Testis (tissue), 3 donors: ENCODE results near the gene OPCML. TPM values are rescaled to one million over a fixed set of nuclear protein-coding genes. Genes with fewer than 3 reads are reported as not detected.

Experiments used
- DNase-seq: peaks from one replicate; pipeline ENCODE4 v3.0.0-alpha.2; 2019
- H3K27ac ChIP-seq, 2 donors: fragments of 200-600 bp; sonication (generic); one replicate each; pipeline ENCODE4 v1.5.1; 2019
- H3K27me3 ChIP-seq: fragments of 200-600 bp; sonication (generic); one replicate; pipeline ENCODE4 v1.5.1; 2019
- H3K36me3 ChIP-seq: fragments of 200-600 bp; sonication (generic); one replicate; pipeline ENCODE4 v1.5.1; 2017; ENCODE audit warnings: low read depth; ENCODE audit errors: missing control alignments
- H3K4me1 ChIP-seq: fragments of 200-600 bp; sonication (generic); one replicate; pipeline ENCODE4 v1.5.1; 2019
- H3K4me3 ChIP-seq, 2 donors: fragments of 200-600 bp; sonication (generic); one replicate each; pipeline ENCODE4 v1.5.1; 2017 to 2019
- H3K9me3 ChIP-seq: fragments of 200-600 bp; sonication (generic); one replicate; pipeline ENCODE4 v1.5.1; 2017
- POLR2A ChIP-seq: fragments of 450-650 bp; IDR thresholded peaks from one replicate; pipeline ENCODE4 v1.6.1; 2017; ENCODE audit warnings: antibody characterized with exemption, mild to moderate bottlenecking, moderate library complexity
- WGBS, 2 donors: methylation state at CpG; one replicate each; pipeline ENCODE4 v1.1.5; 2018; 5-methylcytosine and 5-hydroxymethylcytosine counted together
- intact Hi-C: fragments of 100-400 bp; cut with DNase I; formaldehyde crosslinking; loops from one replicate; pipeline ENCODE4 v1.15.1; 2023; ENCODE audit warnings: low total_unique reads
- polyA plus RNA-seq: library from polyadenylated mRNA; stranded (reverse); fragments of 350-450 nt; fragmentation: Illumina TruSeq; extraction: RNeasy Lipid Tissue Mini Kit (QIAGEN cat#74804); gene quantifications from one replicate; pipeline ENCODE4 v1.2.3, GENCODE V29; 2014; ENCODE audit warnings: low read depth, low replicate concordance; ENCODE audit not compliant: insufficient read depth
- total RNA-seq, 2 donors: library from RNA; depleted of rRNA; stranded (reverse); fragments of >200 nt; gene quantifications; one replicate each; pipeline ENCODE4 v1.2.3, GENCODE V29; 2016
- TF ChIP-seq, protein P1 (sequence below), 3 experiments: fragments of 450-650 bp in 2 of 3; fragments of 200-600 bp in 1 of 3; sonication (generic) in 1 of 3; IDR thresholded peaks; one replicate each; pipeline ENCODE4 v1.5.1; 2016 to 2019; ENCODE audit warnings: antibody characterized with exemption in 3 of 3, mild to moderate bottlenecking in 2 of 3, moderate library complexity in 1 of 3

Gene OPCML
- total and polyA plus RNA-seq, 3 donors from 2014 or later = 0.16 to 2.7 (median 0.62) TPM

DNA sequence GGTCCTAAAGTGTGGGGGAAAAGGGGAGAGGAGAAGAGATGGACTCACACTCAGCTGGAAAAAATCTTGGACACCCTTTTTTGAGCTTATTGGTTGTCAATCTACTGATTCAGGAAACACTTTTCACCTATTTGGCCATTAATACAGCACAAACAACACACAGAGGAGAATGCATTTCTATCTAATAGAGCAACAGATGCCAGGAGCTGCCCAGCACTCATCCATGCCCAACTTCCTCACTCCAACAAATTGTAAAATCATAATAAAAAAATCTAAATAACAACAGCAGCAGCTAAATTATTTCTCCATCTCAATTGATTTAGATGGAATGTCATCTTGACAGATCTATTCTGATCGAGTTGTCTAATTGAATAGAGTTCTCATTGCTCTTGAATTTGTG, 628.2 kb downstream of the OPCML start:
- intact Hi-C loops = no loop called here
- TF ChIP-seq, protein P1, sequence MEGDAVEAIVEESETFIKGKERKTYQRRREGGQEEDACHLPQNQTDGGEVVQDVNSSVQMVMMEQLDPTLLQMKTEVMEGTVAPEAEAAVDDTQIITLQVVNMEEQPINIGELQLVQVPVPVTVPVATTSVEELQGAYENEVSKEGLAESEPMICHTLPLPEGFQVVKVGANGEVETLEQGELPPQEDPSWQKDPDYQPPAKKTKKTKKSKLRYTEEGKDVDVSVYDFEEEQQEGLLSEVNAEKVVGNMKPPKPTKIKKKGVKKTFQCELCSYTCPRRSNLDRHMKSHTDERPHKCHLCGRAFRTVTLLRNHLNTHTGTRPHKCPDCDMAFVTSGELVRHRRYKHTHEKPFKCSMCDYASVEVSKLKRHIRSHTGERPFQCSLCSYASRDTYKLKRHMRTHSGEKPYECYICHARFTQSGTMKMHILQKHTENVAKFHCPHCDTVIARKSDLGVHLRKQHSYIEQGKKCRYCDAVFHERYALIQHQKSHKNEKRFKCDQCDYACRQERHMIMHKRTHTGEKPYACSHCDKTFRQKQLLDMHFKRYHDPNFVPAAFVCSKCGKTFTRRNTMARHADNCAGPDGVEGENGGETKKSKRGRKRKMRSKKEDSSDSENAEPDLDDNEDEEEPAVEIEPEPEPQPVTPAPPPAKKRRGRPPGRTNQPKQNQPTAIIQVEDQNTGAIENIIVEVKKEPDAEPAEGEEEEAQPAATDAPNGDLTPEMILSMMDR (IDR thresholded peaks at IDR 0.05) = no peak
- TF ChIP-seq POLR2A = no peak
- no peaks in the 10 kb centered on the region for H3K4me1 ChIP-seq
- no peaks in the 10 kb centered on the region for H3K9me3 ChIP-seq
- no peak overlapping the region for H3K4me3 ChIP-seq
- WGBS, 2 donors = 61 to 65% methylated on average over 1 of the region's 1 CpG
- no peak for DNase-seq
- H3K27ac ChIP-seq = no peak overlapping the region
- no peaks in the 10 kb centered on the region for H3K36me3 ChIP-seq
- H3K27me3 ChIP-seq = no peaks in the 10 kb centered on the region

DNA sequence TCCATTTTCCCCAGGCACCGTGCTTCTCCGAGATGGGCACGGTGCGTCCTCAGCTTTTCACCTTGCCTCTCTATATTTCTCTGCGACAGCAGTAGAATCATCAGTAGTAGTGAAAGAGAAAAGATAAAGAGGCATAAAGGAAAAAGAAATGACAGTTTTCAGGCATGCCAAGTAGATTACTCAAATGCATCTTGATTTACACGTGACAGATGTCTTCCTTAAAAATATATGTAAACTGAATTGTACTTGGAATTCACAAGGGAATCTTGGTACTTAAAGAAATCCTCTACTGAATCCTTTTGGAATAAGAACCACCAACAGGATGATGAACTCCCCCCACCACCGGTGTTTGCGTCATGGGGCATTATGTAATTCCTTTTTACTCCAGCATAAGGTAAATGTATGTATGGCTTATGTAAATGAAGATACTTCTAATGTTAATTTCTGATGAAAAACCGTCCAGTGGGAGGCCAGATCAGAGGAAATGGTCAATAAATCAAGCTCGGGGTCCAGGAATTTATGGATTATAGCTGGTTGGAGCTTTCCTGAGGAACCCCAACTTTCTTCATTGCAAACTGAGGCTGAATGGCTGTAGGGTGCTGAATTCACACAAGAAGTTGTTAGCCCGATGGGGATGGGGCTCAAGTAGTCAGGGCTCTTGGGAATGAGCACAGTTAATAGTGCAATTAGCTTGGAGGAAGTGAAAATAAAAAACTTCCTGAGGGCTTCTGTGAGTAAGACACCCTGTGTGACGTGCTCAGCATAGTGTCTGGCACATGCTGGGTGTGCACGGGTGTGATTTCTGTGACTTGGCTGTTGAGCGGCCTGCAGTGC, 630.4 kb downstream of the OPCML start:
- H3K27ac ChIP-seq = no peak overlapping the region
- H3K4me3 ChIP-seq = no peak overlapping the region
- no peaks in the 10 kb centered on the region for H3K4me1 ChIP-seq
- no peak for DNase-seq
- H3K9me3 ChIP-seq = no peaks in the 10 kb centered on the region
- H3K36me3 ChIP-seq = no peaks in the 10 kb centered on the region
- WGBS, 2 donors = 90% methylated on average over 14 of the region's 14 CpGs
- intact Hi-C loops = no loop called here
- TF ChIP-seq, protein P1 (IDR thresholded peaks at IDR 0.05) = no peak
- no peak for TF ChIP-seq POLR2A
- no peaks in the 10 kb centered on the region for H3K27me3 ChIP-seq

DNA sequence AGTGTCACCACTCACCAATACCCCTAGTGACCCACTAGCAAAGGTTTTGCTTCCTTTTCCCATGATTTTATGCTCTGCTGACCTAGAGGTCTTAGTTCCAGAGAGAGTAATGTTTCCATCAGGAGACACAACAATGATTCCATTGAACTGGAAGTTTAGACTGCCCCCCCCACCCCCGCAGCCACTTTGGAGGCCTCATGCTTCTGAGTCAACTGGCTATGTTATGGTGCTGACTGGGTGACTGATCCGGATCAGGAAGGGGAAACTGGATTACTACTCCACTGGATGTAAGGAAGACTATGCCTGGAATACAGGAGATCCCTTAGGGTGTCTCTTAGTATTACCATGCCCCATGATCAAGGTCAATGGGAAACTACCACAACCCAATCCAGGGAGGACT, 633.6 kb downstream of the OPCML start:
- TF ChIP-seq, protein P1 (IDR thresholded peaks at IDR 0.05) = no peak
- TF ChIP-seq POLR2A = no peak
- Histone ChIP-seq H3K4me1 (no peaks in the 10 kb centered on the region), H3K9me3 (no peaks in the 10 kb centered on the region), H3K36me3 (no peaks in the 10 kb centered on the region), H3K27ac (no peak overlapping the region), H3K4me3 (no peak overlapping the region), H3K27me3 (no peaks in the 10 kb centered on the region)
- intact Hi-C loops = no loop called here
- 93 to 100% methylated on average over 2 of the region's 2 CpGs for WGBS, 2 donors
- no peak for DNase-seq

DNA sequence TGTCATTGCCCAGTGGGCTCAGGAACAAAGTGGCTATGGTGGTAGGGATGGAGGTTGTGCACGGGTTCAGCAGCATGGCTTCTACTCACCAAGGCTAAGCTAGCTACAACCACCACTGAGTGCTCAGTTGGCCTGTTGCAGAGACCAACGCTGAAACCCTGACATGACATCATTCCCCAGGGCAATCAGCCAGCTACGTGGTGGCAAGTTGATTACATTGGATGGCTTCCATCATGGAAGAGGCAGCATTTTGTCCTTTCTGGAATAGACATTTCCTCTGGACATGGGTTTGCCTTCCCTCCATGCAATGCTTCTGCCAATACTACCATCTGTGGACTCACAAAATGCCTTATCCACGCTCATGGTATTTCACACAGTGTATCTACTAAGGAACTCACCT, 634.3 kb downstream of the OPCML start:
- H3K4me1 ChIP-seq = no peaks in the 10 kb centered on the region
- no peaks in the 10 kb centered on the region for H3K27me3 ChIP-seq
- DNase-seq = no peak
- H3K4me3 ChIP-seq = no peak overlapping the region
- intact Hi-C loops = no loop called here
- 83 to 84% methylated on average over 4 of the region's 4 CpGs for WGBS, 2 donors
- TF ChIP-seq POLR2A = no peak
- TF ChIP-seq, protein P1 (IDR thresholded peaks at IDR 0.05) = no peak
- H3K36me3 ChIP-seq = no peaks in the 10 kb centered on the region
- H3K9me3 ChIP-seq = no peaks in the 10 kb centered on the region
- no peak overlapping the region for H3K27ac ChIP-seq

DNA sequence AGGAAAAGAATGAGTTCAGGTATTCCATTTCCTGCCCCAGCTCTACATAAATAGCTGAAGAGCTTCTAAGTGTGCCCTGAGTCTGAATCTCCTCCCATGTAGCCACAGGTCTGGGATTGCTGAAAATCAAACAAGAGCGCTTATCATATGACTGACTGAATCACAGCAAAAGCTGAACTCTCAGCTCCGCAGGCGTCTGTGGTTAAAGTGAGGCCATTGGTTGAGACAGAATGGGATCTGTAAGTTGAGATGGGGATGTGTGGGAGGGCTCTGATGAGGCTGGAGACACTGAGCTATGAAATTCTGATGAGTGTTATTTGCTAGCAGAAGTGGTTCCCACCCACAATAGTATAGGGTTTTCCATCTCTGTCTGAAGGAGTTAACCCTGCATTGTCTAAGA, 637.0 kb downstream of the OPCML start:
- intact Hi-C loops = no loop called here
- no peaks in the 10 kb centered on the region for H3K4me1 ChIP-seq
- 82 to 84% methylated on average over 3 of the region's 3 CpGs for WGBS, 2 donors

More for the DNA sequence above, 637.0 kb downstream of the OPCML start:
- no peak for DNase-seq
- H3K4me3 ChIP-seq = no peak overlapping the region
- H3K27ac ChIP-seq = no peak overlapping the region
- H3K36me3 ChIP-seq = no peaks in the 10 kb centered on the region
- no peaks in the 10 kb centered on the region for H3K27me3 ChIP-seq
- no peaks in the 10 kb centered on the region for H3K9me3 ChIP-seq
- TF ChIP-seq, protein P1 (IDR thresholded peaks at IDR 0.05) = no peak
- TF ChIP-seq POLR2A = no peak
